AG09319 (cell line): ENCODE data around the gene NDUFV1.
"Not testable (repeated sequence)": the region's sequence is repeated elsewhere in the genome, so short reads cannot be mapped to it uniquely, and the experiment has no call there.

Experiments used
- DNase-seq: peaks from one replicate; pipeline ENCODE4 v3.0.0-alpha.2; 2010; ENCODE audit warnings: low read depth; ENCODE audit errors: extremely low read depth
- CTCF ChIP-seq: IDR thresholded peaks from 2 replicates; pipeline ENCODE4 v1.5.1; 2011; ENCODE audit warnings: low read depth, mild to moderate bottlenecking, inconsistent platforms, low read length, moderate library complexity

NDUFV1 gene

GRCh38 chr11:67601098-67601497, 5.6 kb upstream of the NDUFV1 start:
- DNase-seq = no peak
- TF ChIP-seq CTCF = no peak

GRCh38 chr11:67604119-67604518, 2.6 kb upstream of the NDUFV1 start:
- DNase-seq = not testable (repeated sequence)

- TF ChIP-seq CTCF = no peak
- DNase-seq = no peak
Measured at GRCh38 chr11:67604815-67605214, 1.9 kb upstream of the NDUFV1 start.

GRCh38 chr11:67605231-67606011, 1.3 kb upstream of the NDUFV1 start:
- no peak for TF ChIP-seq CTCF
- DNase-seq = no peak

- DNase-seq = no peak
- TF ChIP-seq CTCF = no peak
Measured at GRCh38 chr11:67606093-67606491, 644 bp upstream of the NDUFV1 start.

GRCh38 chr11:67607507-67607906, 771 bp downstream of the NDUFV1 start:
- no peak for DNase-seq
- TF ChIP-seq CTCF = no peak

- no peak for TF ChIP-seq CTCF
Measured at GRCh38 chr11:67608486-67608885, 1.8 kb downstream of the NDUFV1 start.

GRCh38 chr11:67609316-67609715, 2.6 kb downstream of the NDUFV1 start:
- DNase-seq = no peak
- no peak for TF ChIP-seq CTCF

More at GRCh38 chr11:67608486-67608885, 1.8 kb downstream of the NDUFV1 start:
- DNase-seq = no peak
